Measurements from ENCODE around the gene CALD1. TPM values are rescaled to one million over a fixed set of nuclear protein-coding genes. Genes with fewer than 3 reads are reported as not detected.
A peak's percentile ranks its signal among the peaks of the same experiment; 100 is the strongest.

Gene CALD1
- total and polyA plus RNA-seq, 4 experiments from 2014 or later, result 0.13 TPM; not detected in 3

DNA sequence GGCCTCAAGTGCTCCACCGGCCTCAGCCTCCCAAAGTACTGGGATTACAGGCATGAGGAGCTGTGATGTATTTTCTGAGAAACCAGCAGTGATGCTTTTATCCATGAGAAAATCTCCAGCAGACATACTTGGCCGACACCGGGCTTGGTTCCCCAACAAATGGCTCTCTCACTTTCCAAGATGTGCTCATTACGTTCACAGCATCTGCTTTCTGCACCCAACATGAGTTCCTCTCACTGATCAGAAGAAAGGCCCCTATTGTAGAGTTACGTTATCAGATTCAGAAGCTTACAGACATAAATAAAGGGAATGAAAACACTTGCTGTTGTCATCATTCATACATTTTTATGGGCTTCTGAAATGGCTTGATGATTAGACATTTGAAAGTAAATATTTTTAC lies 95.0 kb downstream of the CALD1 start:
- Mint-ChIP-seq H3K4me1 (peaks cover 0 to 7% (median 3%) of the 10 kb centered on the region in 4 donors), H3K9me3 (peaks cover 0 to 2% (median 0%) of the 10 kb centered on the region in 8 donors), H3K27me3 (peaks cover 0 to 3% of the 10 kb centered on the region in 2 donors), H3K36me3 (no peaks in the 10 kb centered on the region), H3K27ac (no peak overlapping the region), H3K4me3 (no peak overlapping the region)
- no peaks in the 10 kb centered on the region for H3K9me3 ChIP-seq (ENCODE audit: control insufficient read depth in 1 of 2, low read length in 2 of 2)
- ChIA-PET POLR2A (ENCODE audit: partially characterized antibody) (no interaction called here), CTCF (ENCODE audit: partially characterized antibody) (no interaction called here)
- no peak overlapping the region for H3K4me3 ChIP-seq (ENCODE audit: low read length in 2 of 2)
- no peak overlapping the region for H3K27ac ChIP-seq (ENCODE audit: low read depth, low read length)
- no peaks in the 10 kb centered on the region for H3K36me3 ChIP-seq (ENCODE audit: insufficient read depth, low read length)
- intact Hi-C loops (cut with micrococcal nuclease), result no loop called here
- H3K4me1 ChIP-seq (ENCODE audit: insufficient read depth, low read length), result no peaks in the 10 kb centered on the region
- no peaks in the 10 kb centered on the region for H3K27me3 ChIP-seq (ENCODE audit: insufficient read depth, low read length)
- DNase-seq, result no peak

DNA sequence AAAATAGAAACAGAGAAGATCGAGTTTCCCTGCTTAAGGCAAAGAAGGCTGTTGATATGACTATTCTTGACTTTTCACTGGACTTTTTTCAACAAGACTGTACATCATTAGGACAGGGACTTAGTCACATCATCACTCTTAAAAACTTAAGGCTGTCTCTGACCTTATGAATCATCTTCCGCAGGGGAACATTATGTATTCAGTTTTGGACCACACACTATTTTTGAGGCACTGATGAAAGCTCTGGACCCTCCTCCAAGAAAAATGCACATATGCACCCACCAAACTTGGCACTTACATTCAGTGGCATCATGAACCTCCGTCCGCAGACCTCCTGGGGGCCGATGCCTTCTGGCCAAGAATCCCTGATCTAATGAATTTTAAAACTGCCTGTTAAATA lies 96.4 kb downstream of the CALD1 start:
- Histone ChIP-seq H3K9me3 (ENCODE audit: control insufficient read depth in 1 of 2, low read length in 2 of 2) (no peaks in the 10 kb centered on the region), H3K27me3 (ENCODE audit: insufficient read depth, low read length) (no peaks in the 10 kb centered on the region), H3K36me3 (ENCODE audit: insufficient read depth, low read length) (no peaks in the 10 kb centered on the region), H3K4me3 (ENCODE audit: low read length in 2 of 2) (no peak overlapping the region), H3K4me1 (ENCODE audit: insufficient read depth, low read length) (no peaks in the 10 kb centered on the region), H3K27ac (ENCODE audit: low read depth, low read length) (no peak overlapping the region)
- H3K36me3 Mint-ChIP-seq, result no peaks in the 10 kb centered on the region
- H3K9me3 Mint-ChIP-seq, result peaks cover 0 to 2% (median 0%) of the 10 kb centered on the region in 8 donors
- no peak overlapping the region for H3K27ac Mint-ChIP-seq
- peaks cover 0 to 3% of the 10 kb centered on the region in 2 donors for H3K27me3 Mint-ChIP-seq
- ChIA-PET POLR2A (ENCODE audit: partially characterized antibody) (interaction anchor here (0.6 kb wide), 1 partner anchor 164 kb away, joined by 3 read pairs; no protein-coding TSS in a partner anchor), CTCF (ENCODE audit: partially characterized antibody) (no interaction called here)
- no peak for DNase-seq
- intact Hi-C loops (cut with micrococcal nuclease), result no loop called here
- peaks cover 0 to 4% (median 2%) of the 10 kb centered on the region in 4 donors for H3K4me1 Mint-ChIP-seq
- H3K4me3 Mint-ChIP-seq, result no peak overlapping the region

GRCh38 chr7:134878746-134879357 lies 99.4 kb downstream of the CALD1 start:
- H3K9me3 ChIP-seq (ENCODE audit: control insufficient read depth in 1 of 2, low read length in 2 of 2), result no peaks in the 10 kb centered on the region
- Mint-ChIP-seq H3K36me3 (no peaks in the 10 kb centered on the region), H3K4me1 (no peaks in the 10 kb centered on the region), H3K4me3 (no peak overlapping the region), H3K27ac (no peak overlapping the region), H3K27me3 (no peaks in the 10 kb centered on the region), H3K9me3 (no peaks in the 10 kb centered on the region)
- no peak overlapping the region for H3K4me3 ChIP-seq (ENCODE audit: low read length in 2 of 2)
- ChIA-PET POLR2A (ENCODE audit: partially characterized antibody) (no interaction called here), CTCF (ENCODE audit: partially characterized antibody) (interaction anchor here (1.9 kb wide), 1 partner anchor 12 kb away, joined by 4 read pairs; no protein-coding TSS in a partner anchor)
- no peaks in the 10 kb centered on the region for H3K4me1 ChIP-seq (ENCODE audit: insufficient read depth, low read length)
- H3K27ac ChIP-seq (ENCODE audit: low read depth, low read length), result no peak overlapping the region
- intact Hi-C loops (cut with micrococcal nuclease), result no loop called here
- H3K27me3 ChIP-seq (ENCODE audit: insufficient read depth, low read length), result no peaks in the 10 kb centered on the region
- DNase-seq, result no peak
- H3K36me3 ChIP-seq (ENCODE audit: insufficient read depth, low read length), result no peaks in the 10 kb centered on the region

GRCh38 chr7:134879815-134880475 lies 100.5 kb downstream of the CALD1 start:
- Histone ChIP-seq H3K9me3 (ENCODE audit: control insufficient read depth in 1 of 2, low read length in 2 of 2) (no peaks in the 10 kb centered on the region), H3K27ac (ENCODE audit: low read depth, low read length) (no peak overlapping the region), H3K4me3 (ENCODE audit: low read length in 2 of 2) (no peak overlapping the region), H3K27me3 (ENCODE audit: insufficient read depth, low read length) (no peaks in the 10 kb centered on the region), H3K36me3 (ENCODE audit: insufficient read depth, low read length) (no peaks in the 10 kb centered on the region), H3K4me1 (ENCODE audit: insufficient read depth, low read length) (no peaks in the 10 kb centered on the region)
- Mint-ChIP-seq H3K9me3 (no peaks in the 10 kb centered on the region), H3K4me3 (no peak overlapping the region), H3K27ac (no peak overlapping the region), H3K36me3 (no peaks in the 10 kb centered on the region), H3K27me3 (no peaks in the 10 kb centered on the region), H3K4me1 (no peaks in the 10 kb centered on the region)
- intact Hi-C loops (cut with micrococcal nuclease), result no loop called here
- no peak for DNase-seq
- ChIA-PET CTCF (ENCODE audit: partially characterized antibody) (interaction anchor here (1.9 kb wide), 1 partner anchor 11 kb away, joined by 4 read pairs; no protein-coding TSS in a partner anchor), POLR2A (ENCODE audit: partially characterized antibody) (no interaction called here)

GRCh38 chr7:134882481-134882880 lies 103.0 kb downstream of the CALD1 start:
- Mint-ChIP-seq H3K36me3 (no peaks in the 10 kb centered on the region), H3K4me3 (no peak overlapping the region)
- CTCF ChIA-PET (ENCODE audit: partially characterized antibody), result no interaction called here

DNA sequence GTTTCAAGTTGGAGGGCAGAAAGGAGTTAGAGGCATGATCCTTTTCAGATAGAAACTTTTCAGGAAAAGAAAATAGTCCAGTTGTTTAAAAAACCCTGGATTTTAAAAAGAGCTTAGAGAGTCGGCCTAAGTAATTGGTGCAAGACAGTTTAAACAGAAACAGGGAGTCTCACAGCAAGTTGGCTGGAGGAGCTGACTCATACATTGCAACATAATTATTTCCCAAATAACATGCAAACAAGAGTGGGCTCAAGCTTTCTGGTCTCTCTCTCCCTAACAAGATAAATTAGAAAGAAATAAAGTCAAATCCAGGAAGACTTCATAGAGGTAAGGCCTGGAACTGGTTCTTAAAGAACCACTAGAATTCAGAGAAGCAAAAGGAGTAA lies 106.5 kb downstream of the CALD1 start:
- H3K4me1 ChIP-seq (ENCODE audit: insufficient read depth, low read length), result peaks cover 6% of the 10 kb centered on the region
- H3K36me3 ChIP-seq (ENCODE audit: insufficient read depth, low read length), result no peaks in the 10 kb centered on the region
- no peaks in the 10 kb centered on the region for H3K27me3 ChIP-seq (ENCODE audit: insufficient read depth, low read length)
- peak overlapping the region in 1 of 8 donors; percentile 2 for H3K4me3 Mint-ChIP-seq
- CTCF ChIA-PET (ENCODE audit: partially characterized antibody), result no interaction called here
- no peaks in the 10 kb centered on the region for H3K9me3 Mint-ChIP-seq
- no peaks in the 10 kb centered on the region for H3K9me3 ChIP-seq (ENCODE audit: control insufficient read depth in 1 of 2, low read length in 2 of 2)
- intact Hi-C loops (cut with micrococcal nuclease), result no loop called here
- H3K36me3 Mint-ChIP-seq, result no peaks in the 10 kb centered on the region
- no peak overlapping the region for H3K27ac ChIP-seq (ENCODE audit: low read depth, low read length)
- H3K27me3 Mint-ChIP-seq, result no peaks in the 10 kb centered on the region
- peak overlapping the region in 1 of 7 donors; percentile 1 for H3K27ac Mint-ChIP-seq
- no peak overlapping the region for H3K4me3 ChIP-seq (ENCODE audit: low read length in 2 of 2)
- H3K4me1 Mint-ChIP-seq, result peaks cover 9 to 16% (median 13%) of the 10 kb centered on the region in 4 donors
- DNase-seq, result no peak
- POLR2A ChIA-PET (ENCODE audit: partially characterized antibody), result no interaction called here

More at GRCh38 chr7:134882481-134882880, 103.0 kb downstream of the CALD1 start:
- no peaks in the 10 kb centered on the region for H3K27me3 Mint-ChIP-seq
- Histone ChIP-seq H3K27me3 (ENCODE audit: insufficient read depth, low read length) (no peaks in the 10 kb centered on the region), H3K36me3 (ENCODE audit: insufficient read depth, low read length) (no peaks in the 10 kb centered on the region), H3K9me3 (ENCODE audit: control insufficient read depth in 1 of 2, low read length in 2 of 2) (no peaks in the 10 kb centered on the region), H3K4me3 (ENCODE audit: low read length in 2 of 2) (no peak overlapping the region), H3K4me1 (ENCODE audit: insufficient read depth, low read length) (peaks cover 6% of the 10 kb centered on the region), H3K27ac (ENCODE audit: low read depth, low read length) (no peak overlapping the region)
- intact Hi-C loops (cut with micrococcal nuclease), result no loop called here
- H3K9me3 Mint-ChIP-seq, result no peaks in the 10 kb centered on the region
- POLR2A ChIA-PET (ENCODE audit: partially characterized antibody), result no interaction called here
- H3K27ac Mint-ChIP-seq, result no peak overlapping the region
- H3K4me1 Mint-ChIP-seq, result peaks cover 6 to 16% (median 12%) of the 10 kb centered on the region in 4 donors
- no peak for DNase-seq

DNA sequence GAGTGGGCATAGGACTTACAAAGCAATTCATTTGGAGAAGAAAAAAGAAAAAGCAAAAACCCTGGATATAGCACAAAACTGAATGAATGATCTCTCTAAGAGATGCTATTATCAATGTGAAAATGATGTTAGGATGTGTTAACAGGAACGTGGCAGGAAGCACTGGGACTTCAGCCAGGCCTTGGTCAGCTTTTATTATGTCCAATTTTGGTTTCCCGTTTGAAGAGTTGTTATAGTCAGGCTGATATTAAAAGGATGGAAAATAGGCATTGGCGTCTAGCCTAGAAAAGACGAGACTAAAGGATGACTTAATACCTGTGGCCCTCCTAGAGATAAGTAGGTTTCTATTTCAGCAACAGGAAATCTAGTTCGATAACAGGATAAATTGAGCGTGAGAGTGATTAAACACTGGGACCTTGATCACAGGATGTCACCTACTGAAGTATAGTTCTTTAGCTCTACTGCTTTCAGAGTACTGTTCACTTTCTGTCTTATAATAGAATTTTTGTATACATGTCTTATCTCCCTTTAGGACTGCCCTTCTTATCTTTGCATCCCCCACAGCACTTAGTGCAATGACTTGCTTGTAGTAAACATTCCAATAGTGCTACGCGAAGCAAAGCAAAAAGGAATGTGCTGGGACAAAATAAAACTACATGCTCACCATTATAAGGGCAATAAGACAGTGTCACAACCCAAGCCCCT lies 107.1 kb downstream of the CALD1 start:
- H3K4me1 Mint-ChIP-seq, result peaks cover 12 to 18% (median 15%) of the 10 kb centered on the region in 4 donors
- H3K4me3 Mint-ChIP-seq, result peak overlapping the region in 3 of 8 donors; percentile 2 to 25 (median 20)
- no peaks in the 10 kb centered on the region for H3K27me3 ChIP-seq (ENCODE audit: insufficient read depth, low read length)
- CTCF ChIA-PET (ENCODE audit: partially characterized antibody), result no interaction called here
- H3K27me3 Mint-ChIP-seq, result peaks cover 2% of the 10 kb centered on the region in 2 donors
- no peaks in the 10 kb centered on the region for H3K9me3 ChIP-seq (ENCODE audit: control insufficient read depth in 1 of 2, low read length in 2 of 2)
- H3K36me3 ChIP-seq (ENCODE audit: insufficient read depth, low read length), result no peaks in the 10 kb centered on the region
- H3K9me3 Mint-ChIP-seq, result no peaks in the 10 kb centered on the region
- intact Hi-C loops (cut with micrococcal nuclease), result no loop called here
- no peak overlapping the region for H3K4me3 ChIP-seq (ENCODE audit: low read length in 2 of 2)
- H3K36me3 Mint-ChIP-seq, result no peaks in the 10 kb centered on the region
- H3K27ac ChIP-seq (ENCODE audit: low read depth, low read length), result no peak overlapping the region
- POLR2A ChIA-PET (ENCODE audit: partially characterized antibody), result no interaction called here
- peaks cover 6% of the 10 kb centered on the region for H3K4me1 ChIP-seq (ENCODE audit: insufficient read depth, low read length)
- peak overlapping the region in 4 of 7 donors; percentile 7 to 60 (median 28) for H3K27ac Mint-ChIP-seq
- DNase-seq, result no peak

All from CD4-positive, alpha-beta memory T cell (primary cell).